Measurements from ENCODE around the gene RSPH6A. TPM values are rescaled to one million over a fixed set of nuclear protein-coding genes. Genes with fewer than 3 reads are reported as not detected.

The RSPH6A gene
- total RNA-seq, 1 experiment from 2014 or later, result 0.55 TPM

DNA sequence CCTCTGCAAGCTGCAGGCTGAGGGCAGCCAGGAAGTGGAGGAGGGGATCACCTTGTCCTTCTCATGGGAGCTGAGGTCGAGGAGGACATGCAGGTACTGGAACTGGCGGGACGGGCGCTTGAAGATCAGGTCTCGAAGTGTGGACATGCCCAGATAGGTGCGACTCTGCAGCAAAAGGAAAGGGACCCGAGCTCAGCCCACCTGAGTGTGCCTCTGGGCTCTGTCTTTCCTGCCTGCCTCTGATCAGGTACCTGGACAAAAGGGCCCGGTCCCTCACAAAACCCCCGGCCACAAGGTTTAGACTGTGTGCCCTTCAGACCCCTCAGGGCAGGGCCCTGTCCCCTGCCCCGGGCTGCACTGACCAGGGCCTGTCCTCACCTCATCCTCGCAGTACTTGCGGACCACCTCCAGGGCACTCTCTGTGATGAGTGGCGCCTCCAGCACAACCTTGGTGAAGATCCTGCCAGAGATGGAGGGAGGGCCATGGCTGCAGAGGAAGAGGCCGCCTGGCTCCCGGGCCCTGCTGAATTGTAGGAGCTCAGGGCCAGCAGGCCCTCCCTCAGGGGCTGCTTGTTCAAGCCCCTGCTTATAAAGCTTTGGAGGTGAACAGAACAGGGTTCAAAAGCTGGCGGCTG is 12.5 kb upstream of the RSPH6A start:
- Histone ChIP-seq H2AK5ac (ENCODE audit: insufficient read length, low read length) (no peak overlapping the region), H2BK20ac (ENCODE audit: low read depth, low read length, poor library complexity, severe bottlenecking) (no peak overlapping the region), H3K56ac (ENCODE audit: insufficient read length, low read depth, low read length) (no peak overlapping the region), H3K79me1 (ENCODE audit: insufficient read depth, low read depth, low read length, poor library complexity, severe bottlenecking) (no peaks in the 10 kb centered on the region), H2BK120ac (ENCODE audit: low read depth, low read length, poor library complexity, severe bottlenecking) (no peak overlapping the region), H4K91ac (ENCODE audit: insufficient read length, low read depth, low read length) (no peak overlapping the region), H3K27me3 (ENCODE audit: insufficient read depth, low read length) (no peaks in the 10 kb centered on the region), H2BK5ac (ENCODE audit: insufficient read length, low read length) (no peak overlapping the region), H2AFZ (ENCODE audit: low read length) (no peak overlapping the region), H3K27ac (ENCODE audit: insufficient read length, low read depth, low read length) (no peak overlapping the region), H3K23ac (ENCODE audit: insufficient read length, low read depth, low read length) (no peak overlapping the region), H4K8ac (replicated peaks; ENCODE audit: insufficient read length, low read depth, low read length) (no peak overlapping the region), H4K20me1 (ENCODE audit: control insufficient read depth, insufficient read depth, insufficient read length) (no peaks in the 10 kb centered on the region), H2BK15ac (ENCODE audit: low read depth, low read length) (no peak overlapping the region), H3K18ac (ENCODE audit: insufficient read length, low read depth, low read length) (no peak overlapping the region), H3K9ac (ENCODE audit: extremely low read depth, insufficient read length, low read length) (no peak overlapping the region), H3K14ac (ENCODE audit: insufficient read depth, low read length) (no peak overlapping the region), H3K79me2 (ENCODE audit: insufficient read depth, low read length) (no peaks in the 10 kb centered on the region), H3K9me3 (ENCODE audit: control insufficient read depth, low read depth, low read length) (no peaks in the 10 kb centered on the region), H4K5ac (ENCODE audit: insufficient read length, low read depth, low read length) (no peak overlapping the region), H3K23me2 (ENCODE audit: insufficient read length, low read depth, low read length, poor library complexity, severe bottlenecking) (no peaks in the 10 kb centered on the region), H3K4me2 (ENCODE audit: insufficient read depth, insufficient read length, low read length) (no peak overlapping the region), H3K4ac (ENCODE audit: low read depth, low read length) (no peak overlapping the region), H3K4me1 (ENCODE audit: insufficient read depth, low read length) (no peaks in the 10 kb centered on the region), H3T11ph (ENCODE audit: low read length) (no peak overlapping the region), H2BK12ac (ENCODE audit: insufficient read length, low read depth, low read length) (no peak overlapping the region)
- no peaks in the 10 kb centered on the region for H3K9me3 Mint-ChIP-seq
- no peak for DNase-seq
- no peak overlapping the region for H3K4me3 Mint-ChIP-seq
- peak overlapping the region in 2 of 3 experiments; percentile 62 to 93; a peak in 3 of 7 replicates for H3K27ac Mint-ChIP-seq
- no CpG with 5 or more reads among the region's 16 CpGs for WGBS (ENCODE audit: extremely low coverage, insufficient read length, low lambda C conversion rate)
- no peaks in the 10 kb centered on the region for H3K4me1 Mint-ChIP-seq
- peaks cover 67 to 100% (median 96%) of the 10 kb centered on the region in 3 experiments for H3K36me3 Mint-ChIP-seq (ENCODE audit: insufficient read depth in 1 of 3, low read depth in 3 of 3)
- H3K27me3 Mint-ChIP-seq (ENCODE audit: low read depth), result no peaks in the 10 kb centered on the region
- TF ChIP-seq, protein P1, sequence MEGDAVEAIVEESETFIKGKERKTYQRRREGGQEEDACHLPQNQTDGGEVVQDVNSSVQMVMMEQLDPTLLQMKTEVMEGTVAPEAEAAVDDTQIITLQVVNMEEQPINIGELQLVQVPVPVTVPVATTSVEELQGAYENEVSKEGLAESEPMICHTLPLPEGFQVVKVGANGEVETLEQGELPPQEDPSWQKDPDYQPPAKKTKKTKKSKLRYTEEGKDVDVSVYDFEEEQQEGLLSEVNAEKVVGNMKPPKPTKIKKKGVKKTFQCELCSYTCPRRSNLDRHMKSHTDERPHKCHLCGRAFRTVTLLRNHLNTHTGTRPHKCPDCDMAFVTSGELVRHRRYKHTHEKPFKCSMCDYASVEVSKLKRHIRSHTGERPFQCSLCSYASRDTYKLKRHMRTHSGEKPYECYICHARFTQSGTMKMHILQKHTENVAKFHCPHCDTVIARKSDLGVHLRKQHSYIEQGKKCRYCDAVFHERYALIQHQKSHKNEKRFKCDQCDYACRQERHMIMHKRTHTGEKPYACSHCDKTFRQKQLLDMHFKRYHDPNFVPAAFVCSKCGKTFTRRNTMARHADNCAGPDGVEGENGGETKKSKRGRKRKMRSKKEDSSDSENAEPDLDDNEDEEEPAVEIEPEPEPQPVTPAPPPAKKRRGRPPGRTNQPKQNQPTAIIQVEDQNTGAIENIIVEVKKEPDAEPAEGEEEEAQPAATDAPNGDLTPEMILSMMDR (conservative IDR thresholded peaks at IDR 0.05), result no peak

Data from H9 (cell line).